ENCODE data around the gene TULP3. TPM values are rescaled to one million over a fixed set of nuclear protein-coding genes. Genes with fewer than 3 reads are reported as not detected.
"Not testable (repeated sequence)": the region's sequence is repeated elsewhere in the genome, so short reads cannot be mapped to it uniquely, and the experiment has no call there.

The TULP3 gene
- total RNA-seq, 1 donor from 2014 or later: 31.2 TPM

DNA sequence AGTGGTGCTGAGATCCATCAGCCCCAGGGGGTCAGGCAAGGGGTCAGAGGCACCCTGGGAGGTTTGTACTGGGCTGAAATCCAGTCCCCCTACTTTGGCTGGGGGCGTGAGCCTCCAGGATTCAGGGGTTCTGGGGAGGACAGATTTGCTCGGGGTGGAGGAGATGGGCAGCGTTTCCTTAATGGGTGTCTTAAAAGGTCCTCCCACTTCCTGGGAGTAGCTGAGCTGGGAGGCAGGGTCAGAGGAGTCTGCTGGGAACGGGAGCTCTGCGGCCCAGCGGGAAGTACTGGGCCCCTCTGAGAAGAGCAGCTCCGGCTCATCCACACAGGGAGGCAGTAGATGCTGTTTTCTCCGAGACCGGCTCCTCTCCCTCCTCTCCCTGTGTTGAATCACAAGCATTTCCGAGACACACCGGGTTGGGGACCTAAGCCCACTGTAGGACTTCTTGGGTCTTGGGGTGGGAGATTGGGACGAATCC lies 31.7 kb upstream of the TULP3 start:
- peaks cover 2% of the 10 kb centered on the region for H3K4me1 Mint-ChIP-seq (ENCODE audit: unreplicated experiment)
- no peak for DNase-seq (ENCODE audit: extremely low spot score, unreplicated experiment)
- no peak overlapping the region for H3K4me3 Mint-ChIP-seq (ENCODE audit: unreplicated experiment)
- H3K9me3 Mint-ChIP-seq (ENCODE audit: unreplicated experiment): no peaks in the 10 kb centered on the region
- no peaks in the 10 kb centered on the region for H3K27me3 Mint-ChIP-seq (ENCODE audit: unreplicated experiment)
- no peak overlapping the region for H3K27ac Mint-ChIP-seq (ENCODE audit: unreplicated experiment)
- TF ChIP-seq, protein P1, sequence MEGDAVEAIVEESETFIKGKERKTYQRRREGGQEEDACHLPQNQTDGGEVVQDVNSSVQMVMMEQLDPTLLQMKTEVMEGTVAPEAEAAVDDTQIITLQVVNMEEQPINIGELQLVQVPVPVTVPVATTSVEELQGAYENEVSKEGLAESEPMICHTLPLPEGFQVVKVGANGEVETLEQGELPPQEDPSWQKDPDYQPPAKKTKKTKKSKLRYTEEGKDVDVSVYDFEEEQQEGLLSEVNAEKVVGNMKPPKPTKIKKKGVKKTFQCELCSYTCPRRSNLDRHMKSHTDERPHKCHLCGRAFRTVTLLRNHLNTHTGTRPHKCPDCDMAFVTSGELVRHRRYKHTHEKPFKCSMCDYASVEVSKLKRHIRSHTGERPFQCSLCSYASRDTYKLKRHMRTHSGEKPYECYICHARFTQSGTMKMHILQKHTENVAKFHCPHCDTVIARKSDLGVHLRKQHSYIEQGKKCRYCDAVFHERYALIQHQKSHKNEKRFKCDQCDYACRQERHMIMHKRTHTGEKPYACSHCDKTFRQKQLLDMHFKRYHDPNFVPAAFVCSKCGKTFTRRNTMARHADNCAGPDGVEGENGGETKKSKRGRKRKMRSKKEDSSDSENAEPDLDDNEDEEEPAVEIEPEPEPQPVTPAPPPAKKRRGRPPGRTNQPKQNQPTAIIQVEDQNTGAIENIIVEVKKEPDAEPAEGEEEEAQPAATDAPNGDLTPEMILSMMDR (IDR thresholded peaks at IDR 0.05): no peak
- H3K36me3 Mint-ChIP-seq (ENCODE audit: unreplicated experiment): peaks cover 2% of the 10 kb centered on the region

DNA sequence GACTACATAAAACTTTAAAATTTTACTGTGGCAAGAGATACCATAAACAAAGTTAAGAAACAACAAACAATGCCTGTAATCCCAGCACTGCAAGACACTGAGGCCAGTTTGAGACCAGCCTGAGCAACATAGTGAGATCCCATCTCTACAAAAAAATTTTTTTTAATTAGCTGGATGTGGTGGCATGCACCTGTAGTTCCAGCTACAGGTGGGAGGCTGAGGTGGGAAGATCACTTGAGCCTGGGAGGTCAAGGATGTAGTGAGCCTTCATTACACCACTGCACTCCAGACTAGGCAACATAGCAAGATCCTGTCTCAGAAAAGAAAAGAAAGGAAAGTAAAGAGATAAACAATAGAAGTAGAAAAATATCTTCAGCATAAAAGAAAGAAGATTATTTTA lies 30.5 kb upstream of the TULP3 start:
- Mint-ChIP-seq H3K9me3 (ENCODE audit: unreplicated experiment) (no peaks in the 10 kb centered on the region), H3K4me3 (ENCODE audit: unreplicated experiment) (no peak overlapping the region), H3K27ac (ENCODE audit: unreplicated experiment) (no peak overlapping the region), H3K27me3 (ENCODE audit: unreplicated experiment) (no peaks in the 10 kb centered on the region), H3K36me3 (ENCODE audit: unreplicated experiment) (peaks cover 5% of the 10 kb centered on the region), H3K4me1 (ENCODE audit: unreplicated experiment) (peaks cover 2% of the 10 kb centered on the region)
- no peak for DNase-seq (ENCODE audit: extremely low spot score, unreplicated experiment)
- TF ChIP-seq, protein P1 (IDR thresholded peaks at IDR 0.05): no peak

DNA sequence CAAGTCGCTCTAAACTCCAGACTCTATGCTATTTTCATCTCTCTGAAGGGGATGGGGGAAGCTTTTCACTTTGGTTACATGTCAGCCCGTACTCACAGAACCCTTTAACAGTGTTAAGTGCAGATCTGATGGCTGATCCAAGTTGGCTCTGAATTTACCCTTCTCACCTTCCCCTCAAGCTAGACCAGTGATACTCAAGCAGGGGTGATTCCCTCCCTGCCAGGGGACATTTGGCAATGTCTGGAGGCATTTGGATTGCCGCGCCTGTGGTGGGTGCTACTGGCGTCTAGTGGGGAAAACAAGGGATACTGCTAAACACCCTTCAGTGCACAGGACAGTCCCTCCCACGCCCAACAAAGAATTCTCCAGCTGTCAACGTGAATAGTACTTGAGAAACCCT lies 27.8 kb upstream of the TULP3 start:
- Mint-ChIP-seq H3K27ac (ENCODE audit: unreplicated experiment) (no peak overlapping the region), H3K4me1 (ENCODE audit: unreplicated experiment) (peaks cover 2% of the 10 kb centered on the region), H3K36me3 (ENCODE audit: unreplicated experiment) (peaks cover 7% of the 10 kb centered on the region), H3K9me3 (ENCODE audit: unreplicated experiment) (no peaks in the 10 kb centered on the region), H3K27me3 (ENCODE audit: unreplicated experiment) (no peaks in the 10 kb centered on the region), H3K4me3 (ENCODE audit: unreplicated experiment) (no peak overlapping the region)
- TF ChIP-seq, protein P1 (IDR thresholded peaks at IDR 0.05): no peak
- no peak for DNase-seq (ENCODE audit: extremely low spot score, unreplicated experiment)

DNA sequence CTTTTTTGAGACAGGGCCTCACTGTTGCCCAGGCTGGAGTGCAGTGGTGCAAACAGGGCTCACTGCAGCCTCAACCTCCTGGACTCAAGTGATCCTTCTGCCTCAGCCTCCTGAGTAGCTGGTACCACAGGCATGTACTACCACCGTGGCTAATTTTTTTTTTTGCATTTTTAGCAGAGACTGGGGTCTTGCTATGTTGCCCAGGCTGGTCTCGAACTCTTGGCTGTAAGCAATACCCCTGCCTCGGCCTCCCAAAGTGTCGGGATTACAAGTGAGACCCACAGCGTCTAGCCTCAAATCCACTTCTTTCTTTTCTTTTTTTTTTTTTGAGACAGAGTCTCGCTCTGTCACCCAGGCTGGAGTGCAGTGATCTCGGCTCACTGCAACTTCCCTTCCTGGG lies 27.3 kb upstream of the TULP3 start:
- not testable (repeated sequence) for H3K9me3 Mint-ChIP-seq (ENCODE audit: unreplicated experiment); H3K27ac Mint-ChIP-seq (ENCODE audit: unreplicated experiment); DNase-seq (ENCODE audit: extremely low spot score, unreplicated experiment); H3K4me3 Mint-ChIP-seq (ENCODE audit: unreplicated experiment); H3K4me1 Mint-ChIP-seq (ENCODE audit: unreplicated experiment); H3K36me3 Mint-ChIP-seq (ENCODE audit: unreplicated experiment); H3K27me3 Mint-ChIP-seq (ENCODE audit: unreplicated experiment)

DNA sequence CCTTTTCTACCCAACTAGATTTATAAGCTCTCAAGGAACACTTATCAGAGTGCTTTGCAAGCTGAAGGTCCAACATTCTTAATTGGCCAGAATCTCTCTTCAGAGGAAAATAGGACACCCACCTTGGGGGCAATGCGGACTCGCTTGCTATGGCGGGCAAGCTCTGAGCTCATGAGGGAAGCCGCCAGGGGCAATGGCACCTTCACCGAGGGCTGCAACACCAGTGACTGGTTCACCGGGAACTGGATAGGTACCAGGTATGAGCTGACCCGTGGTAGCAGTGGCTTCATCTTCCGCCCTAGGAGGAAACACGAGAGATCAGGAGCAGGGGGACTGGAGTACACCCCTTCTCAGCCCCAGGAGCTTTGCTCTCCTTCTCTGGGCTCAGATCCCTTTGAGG lies 26.5 kb upstream of the TULP3 start:
- DNase-seq (ENCODE audit: extremely low spot score, unreplicated experiment): no peak
- no peaks in the 10 kb centered on the region for H3K27me3 Mint-ChIP-seq (ENCODE audit: unreplicated experiment)
- no peak overlapping the region for H3K4me3 Mint-ChIP-seq (ENCODE audit: unreplicated experiment)

DNA sequence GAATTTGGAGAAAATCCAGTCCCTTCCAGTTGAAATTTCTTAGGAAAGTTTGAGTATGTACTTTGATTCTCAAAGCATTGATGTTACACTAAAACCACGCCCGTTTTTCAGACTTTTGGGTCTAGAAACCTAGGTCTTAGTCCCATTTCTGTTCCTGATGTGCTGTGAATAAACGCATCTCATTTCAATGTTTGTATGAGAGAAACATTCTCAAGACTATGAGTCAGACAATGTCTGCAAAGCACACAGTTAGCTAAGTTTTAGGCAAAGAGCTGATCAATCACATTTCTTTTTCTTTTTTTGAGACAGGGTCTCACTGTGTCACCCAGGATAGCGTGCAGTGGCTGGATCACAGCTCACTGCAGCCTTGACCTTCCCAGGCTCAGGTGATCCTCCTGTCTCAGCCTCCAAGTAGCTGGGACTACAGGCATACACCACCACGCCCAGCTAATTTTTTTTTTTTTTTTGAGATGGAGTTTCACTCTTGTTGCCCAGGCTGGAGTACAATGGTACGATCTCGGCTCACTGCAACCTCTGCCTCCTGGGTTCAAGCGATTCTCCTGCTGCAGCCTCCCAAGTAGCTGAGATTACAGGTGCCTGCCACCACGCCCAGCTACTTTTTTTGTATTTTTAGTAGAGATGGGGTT lies 21.6 kb upstream of the TULP3 start:
- H3K36me3 Mint-ChIP-seq (ENCODE audit: unreplicated experiment); H3K4me1 Mint-ChIP-seq (ENCODE audit: unreplicated experiment); H3K27ac Mint-ChIP-seq (ENCODE audit: unreplicated experiment); DNase-seq (ENCODE audit: extremely low spot score, unreplicated experiment); H3K9me3 Mint-ChIP-seq (ENCODE audit: unreplicated experiment); H3K4me3 Mint-ChIP-seq (ENCODE audit: unreplicated experiment); H3K27me3 Mint-ChIP-seq (ENCODE audit: unreplicated experiment): not testable (repeated sequence)

More for the DNA sequence above, 26.5 kb upstream of the TULP3 start:
- Mint-ChIP-seq H3K36me3 (ENCODE audit: unreplicated experiment) (peaks cover 7% of the 10 kb centered on the region), H3K4me1 (ENCODE audit: unreplicated experiment) (peaks cover 5% of the 10 kb centered on the region), H3K27ac (ENCODE audit: unreplicated experiment) (no peak overlapping the region), H3K9me3 (ENCODE audit: unreplicated experiment) (no peaks in the 10 kb centered on the region)
- TF ChIP-seq, protein P1 (IDR thresholded peaks at IDR 0.05): no peak
